Naive thymus-derived CD4-positive, alpha-beta T cell (primary cell): ENCODE measurements around the gene EDN2. TPM values are rescaled to one million over a fixed set of nuclear protein-coding genes. Genes with fewer than 3 reads are reported as not detected.

Experiments used
- ATAC-seq: fragments of 150-1000 bp; cut with Tn5 transposase; 2 replicates; pipeline ENCODE4 v1.10.0; 2021; ENCODE audit warnings: mild to moderate bottlenecking, moderate library complexity
- CTCF ChIA-PET: fragments of 350-600 bp; sonication (Branson Sonifier 250); formaldehyde crosslinking; loops from one replicate; lab custom pipeline; 2021; ENCODE audit warnings: antibody characterized with exemption; lab: Charles Lee
- POLR2A ChIA-PET: fragments of 350-600 bp; sonication (Branson Sonifier 250); formaldehyde crosslinking; loops from one replicate; lab custom pipeline; 2021; ENCODE audit warnings: antibody characterized with exemption, inconsistent platforms; lab: Charles Lee
- DNase-seq, 9 donors: peaks; one replicate each; pipeline versions ENCODE4 v3.0.0 to v3.0.0-alpha.2; 2020 to 2022; ENCODE audit warnings: mixed read lengths in 1 of 9
- H3K27ac ChIP-seq: one replicate; pipeline ENCODE4 v1.7.0; 2013; ENCODE audit warnings: mild to moderate bottlenecking, low read depth, low read length, moderate library complexity
- H3K27me3 ChIP-seq, 2 donors: one replicate each; pipeline ENCODE4 v1.7.0; 2013; ENCODE audit warnings: low read length in 2 of 2, mild to moderate bottlenecking in 2 of 2, moderate library complexity in 2 of 2; ENCODE audit not compliant: control insufficient read depth in 2 of 2, insufficient read depth in 2 of 2
- H3K36me3 ChIP-seq, 3 experiments: 1 replicate in 2 of 3; 2 replicates in 1 of 3; pipeline ENCODE4 v1.7.0; 2013; ENCODE audit warnings: low read length in 3 of 3, mild to moderate bottlenecking in 3 of 3, moderate library complexity in 1 of 3; ENCODE audit not compliant: insufficient read depth in 3 of 3, control insufficient read depth in 2 of 3
- H3K4me1 ChIP-seq, 2 donors: one replicate each; pipeline ENCODE4 v1.7.0; 2013; ENCODE audit warnings: low read length in 2 of 2, mild to moderate bottlenecking in 2 of 2, moderate library complexity in 1 of 2; ENCODE audit not compliant: control insufficient read depth in 2 of 2, insufficient read depth in 2 of 2
- H3K4me3 ChIP-seq: 2 replicates; pipeline ENCODE4 v1.7.0; 2013; ENCODE audit warnings: mild to moderate bottlenecking, low read length
- H3K9me3 ChIP-seq, 3 experiments: 1 replicate in 2 of 3; 2 replicates in 1 of 3; pipeline ENCODE4 v1.7.0; 2013; ENCODE audit warnings: low read length in 3 of 3; ENCODE audit not compliant: control insufficient read depth in 2 of 3
- H3K27ac Mint-ChIP-seq, 9 donors: one replicate each; pipeline ENCODE4 v1.8.0; 2020 to 2022; ENCODE audit warnings: mixed read lengths in 9 of 9, mild to moderate bottlenecking in 8 of 9, moderate library complexity in 5 of 9, inconsistent platforms in 2 of 9
- H3K27me3 Mint-ChIP-seq, 5 donors: one replicate each; pipeline ENCODE4 v1.8.0; 2021 to 2022; ENCODE audit warnings: mixed read lengths in 5 of 5, mild to moderate bottlenecking in 1 of 5
- H3K36me3 Mint-ChIP-seq, 5 donors: one replicate each; pipeline ENCODE4 v1.8.0; 2020 to 2022; ENCODE audit warnings: mixed read lengths in 5 of 5, mild to moderate bottlenecking in 3 of 5, inconsistent platforms in 1 of 5
- H3K4me1 Mint-ChIP-seq, 7 donors: one replicate each; pipeline ENCODE4 v1.8.0; 2020 to 2022; ENCODE audit warnings: mixed read lengths in 7 of 7, mild to moderate bottlenecking in 3 of 7, inconsistent platforms in 1 of 7
- H3K4me3 Mint-ChIP-seq, 10 donors: one replicate each; pipeline ENCODE4 v1.8.0; 2020 to 2022; ENCODE audit warnings: mild to moderate bottlenecking in 10 of 10, mixed read lengths in 10 of 10, moderate library complexity in 6 of 10, inconsistent platforms in 2 of 10
- H3K9me3 Mint-ChIP-seq, 11 donors: one replicate each; pipeline ENCODE4 v1.8.0; 2020 to 2022; ENCODE audit warnings: mixed read lengths in 11 of 11, mild to moderate bottlenecking in 4 of 11, inconsistent platforms in 1 of 11, moderate library complexity in 1 of 11
- intact Hi-C, 2 donors: fragments of 100-400 bp; cut with micrococcal nuclease; formaldehyde crosslinking; loops; one replicate each; pipeline ENCODE4 v1.15.1; 2023
- polyA plus RNA-seq, 2 donors: library from polyadenylated mRNA; unstranded; fragments of 300-500 nt; fragmentation: Illumina TruSeq; gene quantifications; one replicate each; pipeline ENCODE4 v1.2.3, GENCODE V29; 2021
- total RNA-seq, 6 experiments: library from RNA in 5 of 6; stranded (reverse) in 5 of 6; gene quantifications; 1 replicate in 5 of 6; 2 replicates in 1 of 6; pipeline ENCODE4 v1.2.3 and lab custom pipeline; 2021 to 2026

EDN2 gene
- total and polyA plus RNA-seq, 7 experiments from 2014 or later: not detected

DNA sequence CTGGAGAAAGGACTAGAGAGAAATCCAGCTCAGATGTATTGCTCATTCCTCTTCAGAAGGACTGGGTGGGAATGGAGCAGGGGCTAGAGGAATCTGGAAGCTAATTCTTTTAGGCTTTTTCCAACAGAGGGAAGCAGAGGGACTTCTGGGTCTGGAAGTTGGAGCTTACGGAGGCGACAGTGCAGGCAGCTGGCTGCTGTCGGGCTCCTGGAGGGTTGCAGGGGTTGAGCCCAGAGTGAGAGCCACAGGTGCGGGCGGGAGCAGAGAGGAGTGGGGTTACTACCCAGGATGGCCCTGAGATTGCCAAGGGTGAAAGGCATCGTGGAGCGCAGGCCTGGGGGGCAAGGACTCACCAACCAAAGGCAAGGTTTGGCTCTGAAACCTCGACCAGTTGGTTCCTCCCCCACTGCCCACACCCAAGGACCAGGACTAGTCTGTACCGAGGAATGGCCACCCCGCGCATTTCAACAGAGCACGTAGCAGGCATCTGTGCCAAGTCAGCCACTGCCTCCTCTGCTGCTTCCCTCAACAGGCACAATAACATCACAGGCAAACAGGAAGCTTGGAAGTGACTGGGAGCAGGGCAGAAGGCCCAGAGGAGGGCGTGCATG lies 22.7 kb upstream of the EDN2 start:
- Histone ChIP-seq H3K4me1 (no peaks in the 10 kb centered on the region), H3K27ac (no peak overlapping the region), H3K27me3 (no peaks in the 10 kb centered on the region), H3K4me3 (no peak overlapping the region), H3K9me3 (no peaks in the 10 kb centered on the region), H3K36me3 (peaks cover 0 to 4% (median 0%) of the 10 kb centered on the region in 3 experiments)
- CTCF ChIA-PET: no interaction called here
- Mint-ChIP-seq H3K27ac (peak overlapping the region in 1 of 9 donors; percentile 74), H3K4me3 (no peak overlapping the region), H3K9me3 (no peaks in the 10 kb centered on the region), H3K27me3 (no peaks in the 10 kb centered on the region), H3K4me1 (peaks cover 0 to 8% (median 0%) of the 10 kb centered on the region in 7 donors), H3K36me3 (peaks cover under 1 to 8% (median 4%) of the 10 kb centered on the region in 5 donors)
- POLR2A ChIA-PET: no interaction called here
- intact Hi-C loops: no loop called here
- DNase-seq (no peak), ATAC-seq (no peak)

DNA sequence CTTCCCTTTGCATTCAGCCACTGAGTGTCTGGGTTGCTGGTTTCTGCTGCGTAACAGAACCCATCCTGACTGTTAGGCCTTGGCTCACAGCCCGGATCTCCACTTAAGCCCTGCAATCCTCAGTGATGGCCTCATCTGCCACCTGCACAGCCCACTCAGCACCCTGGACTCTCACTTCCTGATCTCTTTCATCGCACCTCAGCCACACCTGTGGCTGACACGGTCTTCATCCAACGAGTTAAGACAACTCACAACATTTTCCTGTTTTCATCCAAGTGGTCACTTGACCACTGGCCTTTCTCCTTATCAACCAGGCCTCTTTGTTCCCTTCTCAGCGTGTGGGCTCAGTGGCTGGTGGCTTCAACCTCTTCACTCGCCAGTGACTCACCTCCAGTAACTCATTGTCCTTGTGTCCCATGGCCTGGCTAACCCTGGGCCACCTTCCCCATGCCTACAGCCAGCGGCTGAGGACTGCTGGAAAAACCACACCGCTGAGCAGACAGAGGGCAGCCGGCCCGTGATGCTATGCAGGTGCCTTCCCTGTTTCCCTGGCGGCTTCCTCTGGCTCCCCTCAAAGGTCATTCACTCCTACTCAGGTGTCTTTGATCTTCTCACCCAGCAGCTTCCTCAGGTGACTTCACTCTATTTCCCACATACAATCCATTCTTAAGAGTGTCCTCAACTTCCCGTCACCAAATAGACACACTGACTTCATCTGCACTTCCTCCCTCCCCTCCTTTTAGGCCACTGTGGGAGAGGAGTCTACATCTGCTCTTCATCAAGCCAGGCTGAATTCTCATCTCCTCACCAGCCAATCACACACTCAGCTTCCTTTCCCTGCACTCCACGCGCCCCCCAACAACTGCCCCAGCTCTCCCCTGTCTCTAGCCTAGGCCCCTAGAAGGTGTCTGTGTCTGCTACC lies 19.9 kb upstream of the EDN2 start:
- Mint-ChIP-seq H3K27ac (peak overlapping the region in 3 of 9 donors; percentile 2 to 53 (median 7)), H3K4me3 (no peak overlapping the region), H3K36me3 (no peaks in the 10 kb centered on the region), H3K27me3 (no peaks in the 10 kb centered on the region), H3K4me1 (peaks cover 0 to 8% (median 0%) of the 10 kb centered on the region in 7 donors), H3K9me3 (no peaks in the 10 kb centered on the region)
- POLR2A ChIA-PET: no interaction called here
- intact Hi-C loops: no loop called here
- Histone ChIP-seq H3K27ac (no peak overlapping the region), H3K9me3 (no peaks in the 10 kb centered on the region), H3K4me1 (no peaks in the 10 kb centered on the region), H3K27me3 (no peaks in the 10 kb centered on the region), H3K4me3 (no peak overlapping the region), H3K36me3 (no peaks in the 10 kb centered on the region)
- DNase-seq (no peak), ATAC-seq (no peak)
- CTCF ChIA-PET: no interaction called here

DNA sequence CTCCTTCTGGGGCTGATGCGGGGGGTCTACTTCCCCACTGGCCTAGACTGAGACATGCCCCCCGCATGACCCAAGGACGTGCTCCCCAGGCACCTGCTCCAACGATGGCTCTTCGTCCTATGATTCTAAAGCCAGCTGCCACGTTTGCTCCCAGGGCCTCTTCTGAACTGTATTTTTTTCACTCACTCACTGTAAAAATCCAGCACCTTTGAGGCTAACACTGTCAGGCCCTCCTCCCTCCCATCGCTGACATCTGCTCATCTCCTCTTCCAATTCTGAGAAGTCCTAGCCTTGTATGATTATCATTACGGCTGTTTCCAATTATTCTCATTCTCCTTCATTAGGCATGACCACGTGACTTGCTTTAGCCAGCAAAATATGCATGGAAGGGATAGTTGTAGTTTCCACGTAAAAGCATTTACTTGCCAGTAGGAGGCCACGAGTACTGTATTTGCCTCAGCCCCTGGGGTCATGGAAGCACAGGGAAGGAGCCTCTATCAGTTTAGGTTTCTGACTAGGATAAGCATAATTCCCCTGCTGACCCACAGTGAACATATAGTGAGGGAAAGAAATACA lies 19.1 kb upstream of the EDN2 start:
- CTCF ChIA-PET: no interaction called here

DNA sequence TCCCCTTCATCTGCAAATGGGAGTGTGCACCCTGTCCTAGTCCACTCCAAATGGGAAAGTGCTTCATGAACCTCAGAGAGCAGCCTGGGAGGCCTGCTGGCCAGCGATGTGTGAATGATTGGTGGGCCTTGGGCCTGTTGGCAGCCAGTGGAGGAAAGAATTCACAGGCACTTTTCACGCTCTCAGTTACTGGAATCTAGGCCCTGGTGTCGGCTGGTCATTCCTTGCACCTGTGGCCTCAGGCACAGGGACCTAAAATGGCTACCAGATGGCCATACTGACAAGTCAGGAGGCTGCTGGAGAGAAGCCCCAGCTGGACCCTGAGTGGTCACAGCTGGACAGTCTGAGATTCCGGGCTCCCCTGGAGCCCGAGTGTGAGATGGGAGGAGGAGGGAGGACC lies 18.4 kb upstream of the EDN2 start:
- Histone ChIP-seq H3K9me3 (no peaks in the 10 kb centered on the region), H3K36me3 (no peaks in the 10 kb centered on the region), H3K4me1 (no peaks in the 10 kb centered on the region), H3K27ac (no peak overlapping the region), H3K4me3 (no peak overlapping the region), H3K27me3 (no peaks in the 10 kb centered on the region)
- H3K4me3 Mint-ChIP-seq: no peak overlapping the region
- H3K4me1 Mint-ChIP-seq: peaks cover 0 to 8% (median 0%) of the 10 kb centered on the region in 7 donors
- CTCF ChIA-PET: no interaction called here
- no peak for ATAC-seq
- no peaks in the 10 kb centered on the region for H3K36me3 Mint-ChIP-seq
- H3K27ac Mint-ChIP-seq: no peak overlapping the region
- POLR2A ChIA-PET: no interaction called here
- no peak for DNase-seq
- intact Hi-C loops: no loop called here
- no peaks in the 10 kb centered on the region for H3K27me3 Mint-ChIP-seq
- H3K9me3 Mint-ChIP-seq: no peaks in the 10 kb centered on the region

More for the DNA sequence above, 19.1 kb upstream of the EDN2 start:
- peak overlapping the region in 1 of 9 donors; percentile 51 for H3K27ac Mint-ChIP-seq
- H3K36me3 ChIP-seq: no peaks in the 10 kb centered on the region
- DNase-seq (no peak), ATAC-seq (no peak)
- H3K27me3 ChIP-seq: no peaks in the 10 kb centered on the region
- H3K36me3 Mint-ChIP-seq: no peaks in the 10 kb centered on the region
- H3K9me3 Mint-ChIP-seq: no peaks in the 10 kb centered on the region
- no peak overlapping the region for H3K4me3 Mint-ChIP-seq
- H3K4me1 ChIP-seq: no peaks in the 10 kb centered on the region
- POLR2A ChIA-PET: no interaction called here
- no peaks in the 10 kb centered on the region for H3K27me3 Mint-ChIP-seq
- H3K9me3 ChIP-seq: no peaks in the 10 kb centered on the region
- no peak overlapping the region for H3K27ac ChIP-seq
- intact Hi-C loops: no loop called here
- peaks cover 0 to 8% (median 0%) of the 10 kb centered on the region in 7 donors for H3K4me1 Mint-ChIP-seq
- no peak overlapping the region for H3K4me3 ChIP-seq

DNA sequence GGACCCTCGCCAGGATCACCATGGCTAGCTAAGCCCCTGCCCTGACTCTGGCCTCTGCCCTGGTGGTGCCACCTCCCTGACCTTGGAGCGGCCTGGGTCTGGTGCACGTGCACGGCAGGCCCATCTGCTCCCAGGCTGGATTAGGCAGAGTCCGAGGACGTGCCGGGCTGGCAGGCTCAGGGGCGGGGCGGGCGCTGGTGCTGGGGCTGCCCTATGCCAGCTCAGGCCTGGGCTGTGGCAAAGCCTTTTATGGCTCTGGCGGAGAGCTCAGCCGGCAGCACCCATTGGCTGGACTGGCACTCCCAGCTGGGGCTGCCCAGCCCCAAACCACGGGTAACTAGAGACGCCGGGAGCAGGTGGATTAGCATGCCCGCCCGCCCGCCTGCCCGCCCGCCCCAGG lies 17.1 kb upstream of the EDN2 start:
- H3K36me3 ChIP-seq: no peaks in the 10 kb centered on the region
- Mint-ChIP-seq H3K9me3 (no peaks in the 10 kb centered on the region), H3K27ac (no peak overlapping the region), H3K4me1 (peaks cover 0 to 8% (median 0%) of the 10 kb centered on the region in 7 donors), H3K36me3 (no peaks in the 10 kb centered on the region), H3K4me3 (no peak overlapping the region), H3K27me3 (peaks cover 0 to 7% (median 5%) of the 10 kb centered on the region in 5 donors)
- no peaks in the 10 kb centered on the region for H3K9me3 ChIP-seq
- no peak overlapping the region for H3K4me3 ChIP-seq
- no peaks in the 10 kb centered on the region for H3K27me3 ChIP-seq
- intact Hi-C loops: no loop called here
- ATAC-seq (no peak), DNase-seq (no peak)
- H3K4me1 ChIP-seq: no peaks in the 10 kb centered on the region
- CTCF ChIA-PET: no interaction called here
- no peak overlapping the region for H3K27ac ChIP-seq
- POLR2A ChIA-PET: no interaction called here

DNA sequence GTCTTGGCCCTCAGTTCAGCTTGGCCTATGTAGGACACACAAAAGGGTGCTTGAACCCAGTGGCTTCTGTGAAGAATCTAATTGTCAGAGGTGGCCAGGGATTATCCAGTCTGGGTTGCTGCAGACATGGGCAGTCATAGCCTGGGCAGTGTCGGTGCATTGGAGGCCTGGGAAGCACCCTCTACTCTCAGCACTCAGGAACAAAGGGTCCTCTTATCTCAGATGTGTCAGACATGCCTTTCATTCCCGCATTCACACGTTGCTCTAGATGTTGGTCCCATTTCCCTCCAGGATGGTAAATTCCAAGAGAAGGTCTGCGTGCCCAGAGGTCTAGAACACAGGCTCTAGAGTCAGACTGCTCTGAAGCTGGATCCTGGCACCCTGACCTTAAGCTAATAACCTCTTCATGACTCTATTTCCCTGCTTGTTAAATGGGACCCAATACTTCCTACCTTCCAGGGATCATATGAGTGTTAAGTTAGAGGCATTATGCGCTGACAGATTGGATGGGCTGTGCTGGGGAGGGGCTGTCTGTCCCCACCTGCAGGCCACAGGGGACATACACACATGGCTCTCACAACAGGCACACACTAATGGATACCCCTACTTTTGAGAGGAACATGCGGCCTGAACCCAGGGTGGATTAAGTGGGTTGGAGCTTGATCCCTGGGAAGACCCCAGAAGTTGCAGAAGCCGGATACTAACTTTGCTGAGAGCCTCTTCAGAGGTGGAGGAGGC lies 16.5 kb upstream of the EDN2 start:
- H3K27me3 ChIP-seq: no peaks in the 10 kb centered on the region
- H3K4me3 ChIP-seq: no peak overlapping the region
- CTCF ChIA-PET: no interaction called here
- ATAC-seq (no peak), DNase-seq (no peak)
- Mint-ChIP-seq H3K27ac (peak overlapping the region in 1 of 9 donors; percentile 63), H3K27me3 (peaks cover 0 to 7% (median 5%) of the 10 kb centered on the region in 5 donors), H3K36me3 (no peaks in the 10 kb centered on the region), H3K9me3 (no peaks in the 10 kb centered on the region), H3K4me3 (no peak overlapping the region), H3K4me1 (peaks cover 0 to 8% (median 0%) of the 10 kb centered on the region in 7 donors)
- intact Hi-C loops: no loop called here
- no peaks in the 10 kb centered on the region for H3K36me3 ChIP-seq
- no peaks in the 10 kb centered on the region for H3K4me1 ChIP-seq
- H3K9me3 ChIP-seq: no peaks in the 10 kb centered on the region
- H3K27ac ChIP-seq: no peak overlapping the region
- POLR2A ChIA-PET: no interaction called here
